Endothelial cell of umbilical vein (primary cell): ENCODE data around the gene L3MBTL4. TPM values are rescaled to one million over a fixed set of nuclear protein-coding genes. Genes with fewer than 3 reads are reported as not detected.

Source experiments
- BruUV-seq: library from RNA; stranded (reverse); fragments of 400-500 nt; replicated peaks from 2 replicates; lab custom pipeline; 2021; lab: Mats Ljungman, UMichigan
- CTCF ChIA-PET: fragments of 300-600, 350-600 bp; sonication (Branson Sonifier 250); formaldehyde crosslinking; loops from one replicate; lab custom pipeline; 2021; ENCODE audit warnings: antibody characterized with exemption, inconsistent platforms; lab: Charles Lee
- POLR2A ChIA-PET: fragments of 300-600, 350-600 bp; sonication (Branson Sonifier 250); formaldehyde crosslinking; loops from one replicate; lab custom pipeline; 2021; ENCODE audit warnings: antibody characterized with exemption, inconsistent platforms; lab: Charles Lee
- DNase-seq: peaks from one replicate; pipeline ENCODE4 v3.0.0-alpha.2; 2011; ENCODE audit warnings: low read depth, low spot score
- FAIRE-seq: peaks from 2 replicates; lab custom pipeline; 2011; peaks lifted over from hg19 to GRCh38; lab: Jason Lieb, UNC
- H2AFZ ChIP-seq: 2 replicates; pipeline ENCODE4 v1.6.0; 2012; ENCODE audit warnings: low read depth, low read length, control low read depth, inconsistent platforms
- H3K27ac ChIP-seq: 2 replicates; pipeline ENCODE4 v1.5.1; 2011; ENCODE audit warnings: low read depth, mild to moderate bottlenecking, control low read depth, low read length, moderate library complexity; ENCODE audit not compliant: insufficient read depth
- H3K27me3 ChIP-seq, 2 experiments: 2 replicates each; pipeline versions ENCODE4 v1.6.0 to v1.6.1; 2011; ENCODE audit warnings: low read length in 2 of 2, mixed read lengths in 1 of 2; ENCODE audit not compliant: control insufficient read depth in 2 of 2, insufficient read depth in 2 of 2
- H3K36me3 ChIP-seq, 2 experiments: 2 replicates in 1 of 2; 3 replicates in 1 of 2; pipeline ENCODE4 v1.5.1; 2011; ENCODE audit warnings: low read length in 2 of 2, mild to moderate bottlenecking in 1 of 2, moderate library complexity in 1 of 2; ENCODE audit not compliant: control insufficient read depth in 2 of 2, insufficient read depth in 2 of 2; ENCODE audit errors: extremely low read depth in 1 of 2
- H3K4me1 ChIP-seq: 3 replicates; pipeline ENCODE4 v1.5.1; 2011; ENCODE audit warnings: mild to moderate bottlenecking, low read length; ENCODE audit not compliant: control insufficient read depth, insufficient read depth; ENCODE audit errors: extremely low read depth
- H3K4me2 ChIP-seq: 2 replicates; pipeline ENCODE4 v1.6.1; 2011; ENCODE audit warnings: low read length, control low read depth, mixed read lengths; ENCODE audit not compliant: insufficient read depth
- H3K4me3 ChIP-seq, 3 experiments: fragments of 200-600 bp in 1 of 3; sonication (generic), shearing (Covaris generic) in 1 of 3; replicated peaks in 1 of 3; 2 replicates each; pipeline ENCODE4 v1.5.1; 2011 to 2016; ENCODE audit warnings: control low read depth in 3 of 3, low read length in 3 of 3, mild to moderate bottlenecking in 2 of 3, inconsistent platforms in 1 of 3, low read depth in 1 of 3, moderate library complexity in 1 of 3; ENCODE audit not compliant: insufficient read depth in 1 of 3
- H3K79me2 ChIP-seq: 2 replicates; pipeline ENCODE4 v1.6.0; 2012; ENCODE audit warnings: low read length, inconsistent platforms; ENCODE audit not compliant: control insufficient read depth, insufficient read depth
- H3K9ac ChIP-seq: replicated peaks from 2 replicates; pipeline ENCODE3; 2011; ENCODE audit warnings: low read length, control low read depth; ENCODE audit not compliant: insufficient read depth; ENCODE audit errors: extremely low read depth
- H3K9me1 ChIP-seq: replicated peaks from 3 replicates; pipeline ENCODE4 v1.6.0; 2011; ENCODE audit warnings: mild to moderate bottlenecking, low read length; ENCODE audit not compliant: control insufficient read depth, insufficient read depth; ENCODE audit errors: extremely low read depth
- H3K9me3 ChIP-seq: replicated peaks from 2 replicates; pipeline ENCODE4 v1.5.1; 2012; ENCODE audit warnings: low read length, inconsistent platforms; ENCODE audit not compliant: control insufficient read depth, insufficient read depth
- H4K20me1 ChIP-seq: replicated peaks from 2 replicates; pipeline ENCODE3; 2011; ENCODE audit warnings: mild to moderate bottlenecking, low read length; ENCODE audit not compliant: control insufficient read depth, insufficient read depth; ENCODE audit errors: extremely low read depth
- EZH2 ChIP-seq: IDR thresholded peaks from 2 replicates; pipeline ENCODE4 v1.6.1; 2012; ENCODE audit warnings: borderline replicate concordance, low read depth, mild to moderate bottlenecking, moderate library complexity, low read length, inconsistent platforms; ENCODE audit not compliant: severe bottlenecking
- FOS ChIP-seq: IDR thresholded peaks from 2 replicates; pipeline ENCODE4 v1.6.1; 2011; ENCODE audit warnings: mild to moderate bottlenecking, low read length, moderate library complexity, borderline replicate concordance; ENCODE audit not compliant: insufficient read depth
- GATA2 ChIP-seq: IDR thresholded peaks from 2 replicates; pipeline ENCODE4 v1.7.0; 2011; ENCODE audit warnings: low read depth, mild to moderate bottlenecking, moderate library complexity, mixed read lengths, low read length; ENCODE audit not compliant: insufficient read length, insufficient read depth
- JUN ChIP-seq: IDR thresholded peaks from 2 replicates; pipeline ENCODE4 v1.6.1; 2011; ENCODE audit warnings: borderline replicate concordance, low read depth; ENCODE audit not compliant: insufficient read length, insufficient read depth
- MYC ChIP-seq: IDR thresholded peaks from one replicate; pipeline ENCODE4 v1.6.1; 2011; ENCODE audit warnings: mild to moderate bottlenecking, low read depth, low read length
- POLR2A ChIP-seq: IDR thresholded peaks from 2 replicates; pipeline ENCODE4 v1.6.1; 2012; ENCODE audit warnings: low read depth, mild to moderate bottlenecking, control low read depth, low read length
- POLR2AphosphoS5 ChIP-seq: IDR thresholded peaks from 2 replicates; pipeline ENCODE4 v1.6.1; 2012; ENCODE audit warnings: low read depth, mild to moderate bottlenecking, control low read depth, low read length, moderate library complexity; ENCODE audit not compliant: insufficient read depth
- dilution Hi-C: fragments of 300-500 bp; cut with MboI; formaldehyde crosslinking; loops from one replicate; pipeline ENCODE4 v1.15.0; 2019; ENCODE audit warnings: low sequenced_read_pairs; ENCODE audit not compliant: extremely low pct_ligation_motif_present
- intact Hi-C: fragments of 100-400 bp; cut with micrococcal nuclease; formaldehyde crosslinking; loops from one replicate; pipeline ENCODE4 v1.10.0; 2022
- polyA plus RNA-seq, 4 experiments: library from polyadenylated mRNA; depleted of rRNA in 3 of 4; stranded (reverse) in 3 of 4; unstranded in 1 of 4; fragments of >200 nt; gene quantifications; 2 replicates each; pipeline versions ENCODE4 v1.2.1 to v1.2.3, GENCODE V29; 2011 to 2012; ENCODE audit warnings: missing spikeins in 1 of 4
- total RNA-seq: library from RNA; stranded (reverse); gene quantifications from 2 replicates; pipeline ENCODE4 v1.2.3, GENCODE V29; 2021
- TF ChIP-seq, protein P1 (sequence below): IDR thresholded peaks from 2 replicates; pipeline ENCODE4 v1.6.1; 2011; ENCODE audit not compliant: insufficient read depth, insufficient read length
- TF ChIP-seq, protein P2 (sequence below), 2 donors: IDR thresholded peaks; 1 replicate in 1 of 2; 2 replicates in 1 of 2; pipeline ENCODE4 v1.5.1; 2011; ENCODE audit warnings: low read length in 2 of 2, mild to moderate bottlenecking in 2 of 2, moderate library complexity in 2 of 2, control low read depth in 1 of 2, inconsistent platforms in 1 of 2, low read depth in 1 of 2; ENCODE audit not compliant: insufficient read depth in 1 of 2; ENCODE audit errors: extremely low read depth in 1 of 2

L3MBTL4 gene
- total and polyA plus RNA-seq, 2 donors (not counting 3 experiments of a cell fraction or from before 2014, with no cell fraction given): 0.80 TPM; not detected in 1

DNA sequence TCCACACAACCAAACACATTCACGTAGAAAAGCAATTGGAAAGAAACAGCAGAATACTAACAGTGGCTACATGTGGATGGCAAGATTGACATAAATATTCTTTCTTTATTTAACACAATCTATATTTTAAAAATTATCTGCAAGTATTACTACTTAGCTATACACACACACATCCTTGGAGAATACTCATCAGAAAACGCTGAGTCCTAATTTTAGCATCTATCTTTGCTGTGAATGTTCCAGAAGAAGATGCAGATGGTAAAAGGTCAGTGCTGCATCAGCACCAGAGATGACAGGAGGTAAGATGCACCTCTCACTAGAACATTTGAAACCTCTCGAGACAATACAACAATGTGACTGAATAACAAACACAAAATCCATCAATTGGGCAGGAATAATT, 148.5 kb downstream of the L3MBTL4 start:
- H3K4me1 ChIP-seq: no peaks in the 10 kb centered on the region
- dilution Hi-C loops (no loop called here), intact Hi-C loops (no loop called here)
- no peaks in the 10 kb centered on the region for H3K9me3 ChIP-seq
- no TSS peak for BruUV-seq
- no peak overlapping the region for H3K9ac ChIP-seq
- H3K4me2 ChIP-seq: no peak overlapping the region
- H3K4me3 ChIP-seq: no peak overlapping the region
- H3K36me3 ChIP-seq: no peaks in the 10 kb centered on the region
- H3K27me3 ChIP-seq: no peaks in the 10 kb centered on the region
- H2AFZ ChIP-seq: no peak overlapping the region
- H3K9me1 ChIP-seq: no peaks in the 10 kb centered on the region
- FAIRE-seq (no peak), DNase-seq (no peak)
- TF ChIP-seq FOS (no peak), POLR2AphosphoS5 (no peak), EZH2 (no peak), GATA2 (no peak), POLR2A (no peak), MYC (no peak), JUN (no peak)
- TF ChIP-seq, protein P1, sequence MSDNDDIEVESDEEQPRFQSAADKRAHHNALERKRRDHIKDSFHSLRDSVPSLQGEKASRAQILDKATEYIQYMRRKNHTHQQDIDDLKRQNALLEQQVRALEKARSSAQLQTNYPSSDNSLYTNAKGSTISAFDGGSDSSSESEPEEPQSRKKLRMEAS: no peak
- TF ChIP-seq, protein P2, sequence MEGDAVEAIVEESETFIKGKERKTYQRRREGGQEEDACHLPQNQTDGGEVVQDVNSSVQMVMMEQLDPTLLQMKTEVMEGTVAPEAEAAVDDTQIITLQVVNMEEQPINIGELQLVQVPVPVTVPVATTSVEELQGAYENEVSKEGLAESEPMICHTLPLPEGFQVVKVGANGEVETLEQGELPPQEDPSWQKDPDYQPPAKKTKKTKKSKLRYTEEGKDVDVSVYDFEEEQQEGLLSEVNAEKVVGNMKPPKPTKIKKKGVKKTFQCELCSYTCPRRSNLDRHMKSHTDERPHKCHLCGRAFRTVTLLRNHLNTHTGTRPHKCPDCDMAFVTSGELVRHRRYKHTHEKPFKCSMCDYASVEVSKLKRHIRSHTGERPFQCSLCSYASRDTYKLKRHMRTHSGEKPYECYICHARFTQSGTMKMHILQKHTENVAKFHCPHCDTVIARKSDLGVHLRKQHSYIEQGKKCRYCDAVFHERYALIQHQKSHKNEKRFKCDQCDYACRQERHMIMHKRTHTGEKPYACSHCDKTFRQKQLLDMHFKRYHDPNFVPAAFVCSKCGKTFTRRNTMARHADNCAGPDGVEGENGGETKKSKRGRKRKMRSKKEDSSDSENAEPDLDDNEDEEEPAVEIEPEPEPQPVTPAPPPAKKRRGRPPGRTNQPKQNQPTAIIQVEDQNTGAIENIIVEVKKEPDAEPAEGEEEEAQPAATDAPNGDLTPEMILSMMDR (IDR thresholded peaks at IDR 0.05; ENCODE audit: extremely low read depth in 1 of 2, insufficient read depth in 1 of 2, low read depth in 1 of 2, low read length in 2 of 2): no peak
- no peaks in the 10 kb centered on the region for H3K79me2 ChIP-seq
- H3K27ac ChIP-seq: no peak overlapping the region
- no peaks in the 10 kb centered on the region for H4K20me1 ChIP-seq
- ChIA-PET CTCF (no interaction called here), POLR2A (no interaction called here)
